Measurements from ENCODE around the gene NGEF.

DNA sequence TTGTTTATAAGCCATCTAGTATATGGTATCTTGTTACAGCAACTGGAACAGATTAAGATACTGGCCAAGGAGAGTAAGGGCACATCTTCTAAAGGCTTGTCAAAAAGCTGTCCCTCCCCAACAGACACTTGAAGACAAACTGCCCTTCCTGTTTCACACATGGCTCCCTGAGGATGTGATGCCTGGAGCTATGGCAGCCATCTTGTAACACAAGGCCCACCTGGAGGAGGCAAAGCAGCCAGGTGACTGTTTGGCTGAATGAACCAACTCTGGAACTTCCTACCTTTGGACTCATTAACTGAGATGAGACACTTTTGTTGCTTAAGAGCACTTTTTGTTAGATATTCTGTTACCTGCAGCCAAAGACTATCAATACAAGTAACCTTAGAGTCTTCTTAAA lies 88.6 kb downstream of the NGEF start:
- TF ChIP-seq, protein P1, sequence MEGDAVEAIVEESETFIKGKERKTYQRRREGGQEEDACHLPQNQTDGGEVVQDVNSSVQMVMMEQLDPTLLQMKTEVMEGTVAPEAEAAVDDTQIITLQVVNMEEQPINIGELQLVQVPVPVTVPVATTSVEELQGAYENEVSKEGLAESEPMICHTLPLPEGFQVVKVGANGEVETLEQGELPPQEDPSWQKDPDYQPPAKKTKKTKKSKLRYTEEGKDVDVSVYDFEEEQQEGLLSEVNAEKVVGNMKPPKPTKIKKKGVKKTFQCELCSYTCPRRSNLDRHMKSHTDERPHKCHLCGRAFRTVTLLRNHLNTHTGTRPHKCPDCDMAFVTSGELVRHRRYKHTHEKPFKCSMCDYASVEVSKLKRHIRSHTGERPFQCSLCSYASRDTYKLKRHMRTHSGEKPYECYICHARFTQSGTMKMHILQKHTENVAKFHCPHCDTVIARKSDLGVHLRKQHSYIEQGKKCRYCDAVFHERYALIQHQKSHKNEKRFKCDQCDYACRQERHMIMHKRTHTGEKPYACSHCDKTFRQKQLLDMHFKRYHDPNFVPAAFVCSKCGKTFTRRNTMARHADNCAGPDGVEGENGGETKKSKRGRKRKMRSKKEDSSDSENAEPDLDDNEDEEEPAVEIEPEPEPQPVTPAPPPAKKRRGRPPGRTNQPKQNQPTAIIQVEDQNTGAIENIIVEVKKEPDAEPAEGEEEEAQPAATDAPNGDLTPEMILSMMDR (IDR thresholded peaks at IDR 0.05 in 2 of 3, conservative IDR thresholded peaks at IDR 0.05 in 1 of 3; ENCODE audit: control insufficient read depth in 2 of 3, extremely low read depth in 1 of 3, insufficient read depth in 1 of 3, low read depth in 3 of 3, low read length in 3 of 3): no peak
- TF ChIP-seq CEBPB (IDR thresholded peaks at IDR 0.05; ENCODE audit: borderline replicate concordance in 1 of 2, low read depth in 2 of 2, low read length in 2 of 2) (no peak), ZNF274 (IDR thresholded peaks at IDR 0.05; ENCODE audit: insufficient read depth, insufficient read length) (no peak), CHD1 (IDR thresholded peaks at IDR 0.05; ENCODE audit: low read depth, low read length) (no peak), ATF3 (IDR thresholded peaks at IDR 0.05; ENCODE audit: borderline replicate concordance, extremely low read depth, low read depth, low read length) (no peak), JUND (IDR thresholded peaks at IDR 0.05; ENCODE audit: low read depth, low read length) (no peak), ZNF384 (IDR thresholded peaks at IDR 0.05; ENCODE audit: borderline replicate concordance, low read depth, low read length) (no peak), EZH2 (IDR thresholded peaks at IDR 0.05; ENCODE audit: borderline replicate concordance, control insufficient read depth, low read depth, low read length) (no peak), POLR2AphosphoS5 (IDR thresholded peaks at IDR 0.05; ENCODE audit: low read length) (no peak)
